ENCODE data around the gene LRRN4CL.
"Not testable (repeated sequence)": the region's sequence is repeated elsewhere in the genome, so short reads cannot be mapped to it uniquely, and the experiment has no call there.

Gene LRRN4CL

DNA sequence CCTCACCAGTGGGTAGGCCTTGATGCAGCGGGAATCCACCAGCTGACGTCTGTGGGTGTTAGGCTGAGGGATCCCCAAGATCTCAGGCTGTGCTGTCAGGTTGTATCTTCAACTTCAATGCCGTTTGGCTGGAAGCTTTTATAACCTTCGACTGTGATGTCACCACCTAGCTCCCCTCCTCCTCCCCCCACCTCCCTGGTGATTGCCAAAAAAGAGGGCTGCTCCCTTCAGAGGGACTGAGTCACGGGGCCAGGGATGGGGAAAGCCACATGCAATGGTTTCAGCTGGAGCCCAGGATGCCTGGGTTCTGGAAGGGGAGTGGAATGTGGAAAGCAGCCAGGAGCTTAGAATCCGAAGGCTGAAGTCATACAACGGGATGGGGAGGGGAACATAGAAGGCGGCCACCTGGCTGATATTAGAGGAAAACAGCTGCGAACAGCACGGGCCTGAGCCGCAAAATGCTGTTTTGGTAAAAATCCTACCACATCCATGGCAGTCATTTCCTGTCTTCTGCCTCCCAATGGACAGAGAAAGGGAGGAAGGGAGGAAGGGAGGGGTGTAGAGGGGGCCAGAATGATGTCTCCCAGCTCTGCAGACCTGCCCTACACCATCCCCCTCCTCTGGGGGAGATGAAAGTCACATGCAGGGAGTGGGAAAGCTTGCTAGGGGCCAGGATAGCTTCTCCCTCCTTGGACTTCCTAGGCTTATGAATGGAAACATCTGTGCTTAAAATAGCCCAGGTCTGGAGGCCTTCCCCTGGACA, at the start of gene LRRN4CL:
LRRN4CL (minus strand) TSS at position 110 of the 763 bp plus-strand sequence. CDS start 1,022 bp downstream, outside the sequence.
- DNase-seq (ENCODE audit: low read depth), result peak; percentile 91

- no peak for DNase-seq (ENCODE audit: low read depth)
Measured at GRCh38 chr11:62737196-62737595, 47.9 kb upstream of the LRRN4CL start.

DNA sequence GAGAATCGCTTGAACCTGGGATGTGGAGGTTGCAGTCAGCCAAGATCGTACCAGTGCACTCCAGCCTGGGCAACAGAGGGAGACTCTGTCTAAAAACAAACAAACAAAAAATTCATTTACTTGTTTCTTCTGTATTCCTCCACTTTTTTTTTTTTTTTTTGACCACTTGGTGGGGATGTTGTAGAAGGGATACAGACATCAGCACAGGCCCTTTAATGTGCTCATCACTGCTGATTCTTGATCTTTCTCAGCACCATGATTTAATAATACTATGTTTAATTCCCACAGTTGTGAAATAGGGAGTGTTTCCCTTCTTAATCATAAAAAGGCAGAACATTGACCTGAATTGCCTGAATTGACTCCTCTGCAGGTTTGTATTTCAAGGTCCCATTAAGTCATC, 43.5 kb upstream of the LRRN4CL start:
- DNase-seq (ENCODE audit: low read depth), result peak; percentile 50

GRCh38 chr11:62730076-62730475, 40.7 kb upstream of the LRRN4CL start:
- DNase-seq (ENCODE audit: low read depth), result not testable (repeated sequence)

GRCh38 chr11:62728171-62728988, 39.0 kb upstream of the LRRN4CL start, which contains the start of gene TTC9C:
TTC9C (plus strand) TSS chr11:62728486; CDS start chr11:62728849, 363 bp downstream.
- DNase-seq (ENCODE audit: low read depth), result peak; percentile 92

DNA sequence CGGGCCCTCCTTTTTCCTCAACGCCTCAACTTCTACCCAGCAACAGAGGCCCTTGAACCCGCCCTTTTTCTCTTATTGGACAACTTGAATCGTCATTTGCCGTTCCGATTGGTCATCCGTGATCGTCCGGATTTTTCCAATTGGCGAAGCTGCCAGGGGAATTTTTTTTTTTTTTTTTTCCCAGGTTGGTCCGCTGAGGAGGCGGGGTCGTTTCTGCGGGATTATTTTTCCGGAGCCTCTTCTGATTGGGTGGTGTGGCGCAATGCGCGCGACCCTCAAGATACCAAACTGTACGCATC, 38.5 kb upstream of the LRRN4CL start:
- peak; percentile 98 for DNase-seq (ENCODE audit: low read depth)

DNA sequence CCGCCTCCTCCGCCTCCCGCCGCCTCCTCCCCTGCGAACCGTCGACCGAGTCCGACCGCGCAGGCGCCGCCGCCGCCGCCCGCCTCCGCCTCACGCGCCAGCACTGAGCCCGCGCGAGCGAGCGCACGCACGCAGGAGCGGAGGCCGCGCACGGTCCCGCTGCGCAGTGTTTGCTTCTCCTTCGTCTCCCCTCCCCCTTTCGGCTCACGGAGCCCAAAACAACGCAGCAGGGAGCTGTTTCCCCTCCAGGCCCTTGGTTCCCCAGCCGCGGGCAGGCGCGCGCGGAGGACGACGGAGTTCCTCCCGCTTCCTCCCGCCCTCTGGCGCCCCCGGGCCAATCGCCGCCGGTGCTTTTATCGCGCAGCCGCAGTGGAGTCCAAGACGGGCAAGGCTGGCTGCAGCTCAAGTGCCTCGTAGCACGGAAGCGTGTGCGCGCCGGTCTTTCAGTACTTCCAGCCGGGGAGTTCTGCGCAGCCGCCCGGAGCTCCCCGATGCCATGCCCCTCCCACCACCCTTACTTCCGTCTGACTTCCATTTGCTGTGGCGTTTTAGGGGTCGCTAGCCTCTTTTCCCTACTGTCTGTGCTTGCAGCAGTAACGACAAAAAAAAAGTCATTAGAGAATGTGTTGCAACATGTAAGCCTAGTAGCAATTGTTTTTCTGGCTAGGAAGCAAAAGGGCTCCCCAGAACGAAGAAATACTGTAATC, 38.0 kb upstream of the LRRN4CL start, which contains the start of gene HNRNPUL2:
HNRNPUL2 (minus strand) TSS at position 293 of the 707 bp plus-strand sequence. CDS start 301 bp downstream, outside the sequence.
- DNase-seq (ENCODE audit: low read depth), result peak; percentile 99

DNA sequence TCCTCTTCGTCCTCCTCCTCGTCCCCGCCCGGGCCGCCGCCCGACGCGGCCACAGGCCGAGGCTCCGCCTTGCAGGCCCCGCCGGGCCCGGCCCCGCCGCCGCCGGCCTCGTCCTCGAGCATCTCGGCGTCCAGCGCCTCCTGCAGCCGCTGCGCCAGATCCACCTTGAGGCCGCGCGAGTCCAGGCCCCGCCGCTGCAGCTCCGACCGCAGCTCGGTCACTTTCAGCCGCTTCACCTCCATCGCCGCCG, 37.5 kb upstream of the LRRN4CL start:
- DNase-seq (ENCODE audit: low read depth), result no peak

DNA sequence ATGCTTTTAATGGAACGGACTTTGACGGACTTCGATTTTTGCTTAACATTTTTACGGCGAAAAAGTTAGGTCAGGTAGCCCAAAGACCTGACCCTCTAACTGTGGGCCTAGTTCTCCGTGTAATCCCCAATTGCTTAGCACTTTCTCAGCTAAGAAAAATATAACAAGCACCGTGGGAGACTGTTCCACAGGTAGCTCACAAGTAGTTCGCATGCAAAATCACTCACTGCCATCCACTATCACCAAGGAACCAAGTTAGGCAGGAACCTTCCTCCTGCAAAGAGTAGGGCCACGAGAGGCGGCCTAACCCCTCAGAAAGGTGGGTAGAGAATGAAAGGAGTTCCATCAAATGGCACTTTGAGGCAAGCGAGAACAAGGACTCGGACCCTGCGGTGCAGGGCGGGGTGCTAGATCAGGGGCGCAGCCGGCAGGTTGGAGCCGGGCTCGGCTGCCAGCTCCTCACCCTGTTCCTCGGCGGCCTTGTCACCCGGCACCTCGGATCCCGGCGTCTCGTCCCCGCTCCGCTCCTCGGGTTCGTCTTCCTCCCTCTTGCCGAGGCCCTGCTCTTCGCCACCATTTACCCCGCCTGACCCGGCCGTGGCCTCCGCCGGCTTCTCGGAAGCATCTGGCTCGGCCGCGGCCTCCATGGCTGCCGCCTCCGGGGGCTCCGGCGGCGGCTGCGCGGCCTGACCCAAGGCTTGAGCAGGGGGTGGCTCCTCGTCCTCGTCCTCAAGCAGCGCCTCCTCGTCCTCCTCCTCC, 37.0 kb upstream of the LRRN4CL start:
- no peak for DNase-seq (ENCODE audit: low read depth)

DNA sequence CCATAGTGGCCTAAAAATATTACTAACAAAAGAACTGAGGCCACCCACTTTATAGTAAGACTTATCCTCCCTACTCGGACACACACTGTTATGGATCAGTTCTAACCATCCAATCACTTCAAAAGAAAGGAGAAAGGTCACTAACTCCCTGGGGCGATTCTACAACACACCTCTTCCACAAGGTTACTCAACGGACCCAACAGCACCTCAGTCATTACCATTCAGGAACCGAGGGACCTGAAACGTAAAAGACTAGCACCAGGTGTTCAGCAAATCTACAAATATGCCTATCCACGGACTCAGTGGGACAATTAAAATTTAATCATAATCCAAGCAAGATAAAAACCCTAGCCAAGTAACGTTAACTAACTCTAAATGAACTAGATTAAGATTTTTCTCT, 36.3 kb upstream of the LRRN4CL start:
- no peak for DNase-seq (ENCODE audit: low read depth)

DNA sequence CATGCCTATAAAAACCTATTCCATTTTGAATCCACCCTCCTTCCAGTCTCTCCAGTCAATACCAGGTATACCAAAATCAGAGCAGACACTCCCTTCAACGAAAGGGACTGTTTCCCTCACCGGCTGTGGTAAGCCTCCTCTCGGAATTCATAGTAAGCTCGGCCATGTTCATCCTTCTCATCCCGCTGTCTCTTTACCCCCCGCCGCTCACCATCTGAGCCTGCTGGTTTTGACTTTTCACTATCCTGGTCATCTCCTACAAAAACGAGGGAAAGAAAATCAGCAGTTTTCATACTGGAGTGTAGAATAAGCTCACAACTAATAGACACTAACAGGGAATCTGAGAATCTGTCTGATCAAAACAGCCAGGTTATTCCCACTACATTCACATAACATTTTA, 34.8 kb upstream of the LRRN4CL start:
- DNase-seq (ENCODE audit: low read depth), result no peak

DNA sequence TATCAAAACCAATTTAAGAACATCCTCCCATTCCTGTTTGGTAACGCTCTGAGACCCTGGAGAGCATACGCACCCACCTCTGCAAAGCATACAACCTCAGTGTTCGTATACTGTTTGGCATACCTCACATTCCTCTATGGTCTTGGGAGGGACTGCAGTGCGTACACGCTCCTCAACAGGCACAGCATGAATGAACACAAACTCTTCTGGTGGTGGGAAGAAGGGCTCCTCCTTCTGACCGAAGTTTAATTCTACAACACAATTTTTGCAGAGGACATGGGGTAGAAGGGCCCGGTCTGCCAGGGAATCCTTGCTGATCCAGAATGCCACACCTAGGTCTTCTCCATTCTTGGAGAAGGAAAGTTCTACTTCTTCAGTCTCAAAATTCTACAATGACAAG, 32.7 kb upstream of the LRRN4CL start:
- peak; percentile 33 for DNase-seq (ENCODE audit: low read depth)

DNA sequence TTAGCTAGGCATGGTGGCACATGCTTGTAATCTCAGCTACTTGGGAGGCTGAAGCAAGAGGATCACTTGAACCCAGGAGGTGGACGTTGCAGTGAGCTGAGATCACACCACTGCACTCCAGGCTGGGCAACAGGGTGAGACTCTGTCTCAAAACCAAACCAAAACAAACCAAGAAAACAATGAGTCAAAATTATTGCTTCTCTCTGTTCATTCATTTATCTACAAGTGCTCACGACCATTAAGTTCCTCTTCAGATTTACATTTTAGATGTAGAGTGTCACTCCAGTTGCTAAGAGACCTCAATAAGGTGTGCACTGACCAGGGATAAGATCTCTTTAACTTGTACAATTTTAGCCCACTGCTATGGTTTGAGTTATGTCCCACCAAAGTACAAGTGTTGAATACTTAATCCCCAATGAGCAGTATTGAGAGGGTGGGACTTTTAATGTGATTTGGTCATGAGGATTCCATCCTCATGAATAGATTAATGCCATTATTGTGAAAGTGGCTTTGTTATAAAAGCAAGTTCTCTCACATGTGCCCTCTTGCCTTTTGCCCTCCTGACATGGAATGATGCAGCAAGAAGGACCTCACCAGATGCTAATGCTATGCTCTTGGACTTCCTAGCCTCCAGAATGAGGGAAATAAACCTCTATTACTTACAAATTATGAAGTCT, 30.1 kb upstream of the LRRN4CL start:
- DNase-seq (ENCODE audit: low read depth), result peak; percentile 17

- no peak for DNase-seq (ENCODE audit: low read depth)
Measured at GRCh38 chr11:62716816-62717215, 27.5 kb upstream of the LRRN4CL start.

- DNase-seq (ENCODE audit: low read depth), result no peak
Measured at GRCh38 chr11:62716206-62716605, 26.9 kb upstream of the LRRN4CL start.

DNA sequence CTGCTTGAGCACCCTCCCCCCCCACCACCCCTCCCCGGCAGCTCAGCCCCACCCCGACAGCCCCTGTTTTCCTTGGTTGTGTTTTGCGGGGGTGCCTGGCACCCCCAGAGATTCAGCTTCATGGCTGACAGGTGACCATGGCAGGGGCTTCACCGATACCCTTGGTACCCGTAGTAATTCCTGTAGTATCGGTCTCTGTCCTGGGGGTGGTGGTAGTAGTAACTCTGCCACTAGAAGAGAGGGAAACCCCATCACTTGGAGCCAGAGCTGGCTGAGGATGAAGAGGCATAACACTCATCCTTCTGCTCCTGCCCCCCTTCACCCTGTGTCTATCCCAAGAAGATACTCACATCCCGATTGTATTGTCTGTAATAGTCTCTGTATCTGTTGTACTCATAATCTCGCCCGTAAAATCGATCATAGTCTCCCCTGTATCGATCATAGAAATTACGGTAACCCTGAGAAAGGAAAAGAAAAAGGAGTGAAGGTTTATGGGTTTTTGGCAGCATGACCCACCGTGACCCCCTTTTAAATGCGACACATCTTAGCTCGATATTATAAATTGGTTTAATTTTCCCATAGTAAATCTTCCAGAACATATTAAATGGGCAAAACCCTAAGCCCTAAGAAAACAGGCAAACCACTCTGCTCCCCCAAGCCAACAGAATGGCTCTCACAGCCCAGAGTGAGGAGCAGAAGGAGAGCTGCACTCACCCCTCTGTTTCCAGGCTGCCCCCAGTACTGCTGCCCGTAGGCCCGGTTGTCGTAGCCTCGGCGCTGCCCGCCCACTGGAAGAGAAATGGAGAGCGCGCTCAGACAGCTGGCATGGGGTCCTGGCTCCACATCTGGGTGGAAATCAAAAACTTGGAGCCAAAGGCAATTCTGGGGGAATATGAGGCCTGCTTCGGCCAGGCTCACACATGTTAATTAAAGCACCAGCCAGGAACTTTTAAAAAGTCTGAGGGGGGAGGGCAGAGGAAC, 26.1 kb upstream of the LRRN4CL start:
- DNase-seq (ENCODE audit: low read depth), result no peak

DNA sequence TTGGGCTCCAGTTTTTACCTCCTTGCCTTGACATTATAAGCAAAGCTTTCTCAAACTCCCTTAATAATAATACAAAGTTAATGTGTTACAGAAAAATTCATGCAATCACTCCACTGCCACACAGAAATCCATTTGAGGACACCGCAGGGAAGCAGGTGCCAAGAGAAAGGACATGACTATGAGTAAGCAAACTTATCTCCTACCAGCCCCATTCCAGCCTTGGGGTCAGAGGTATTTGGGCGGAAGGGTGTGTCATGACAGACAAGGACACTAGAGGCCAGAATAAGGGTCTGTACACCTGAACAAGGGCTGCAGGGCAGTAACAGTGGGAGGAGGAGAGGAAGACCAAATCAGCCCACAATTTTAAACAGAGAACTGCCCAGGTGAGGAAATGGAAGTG, 24.0 kb upstream of the LRRN4CL start:
- no peak for DNase-seq (ENCODE audit: low read depth)

- no peak for DNase-seq (ENCODE audit: low read depth)
Measured at GRCh38 chr11:62712861-62713260, 23.5 kb upstream of the LRRN4CL start.

GRCh38 chr11:62712276-62712812, 23.0 kb upstream of the LRRN4CL start:
- no peak for DNase-seq (ENCODE audit: low read depth)

GRCh38 chr11:62710001-62710345, 20.6 kb upstream of the LRRN4CL start:
- peak; percentile 55 for DNase-seq (ENCODE audit: low read depth)
